HFFc6 (cell line): ENCODE data around the gene SPRN. TPM values are rescaled to one million over a fixed set of nuclear protein-coding genes. Genes with fewer than 3 reads are reported as not detected.
"Not testable (repeated sequence)": the region's sequence is repeated elsewhere in the genome, so short reads cannot be mapped to it uniquely, and the experiment has no call there.

ENCODE experiments used
- DNase-seq: peaks from one replicate; pipeline ENCODE4 v3.0.0-alpha.2; 2018
- H3K27ac Mint-ChIP-seq: 2 replicates; pipeline ENCODE4 v1.8.0; 2020; ENCODE audit warnings: mild to moderate bottlenecking, mixed read lengths
- H3K27me3 Mint-ChIP-seq: 2 replicates; pipeline ENCODE4 v1.8.0; 2021; ENCODE audit warnings: mild to moderate bottlenecking, moderate library complexity, mixed read lengths; ENCODE audit not compliant: insufficient read depth
- H3K36me3 Mint-ChIP-seq: 2 replicates; pipeline ENCODE4 v1.8.0; 2021; ENCODE audit warnings: low read depth, mixed read lengths
- H3K4me1 Mint-ChIP-seq: 2 replicates; pipeline ENCODE4 v1.8.0; 2020; ENCODE audit warnings: low read depth, mixed read lengths
- H3K4me3 Mint-ChIP-seq: 2 replicates; pipeline ENCODE4 v1.8.0; 2020; ENCODE audit warnings: mild to moderate bottlenecking, moderate library complexity, mixed read lengths
- H3K9me3 Mint-ChIP-seq: 2 replicates; pipeline ENCODE4 v1.8.0; 2020; ENCODE audit warnings: mild to moderate bottlenecking, mixed read lengths
- CTCF ChIP-seq: fragments of 200-600 bp; sonication (generic); IDR thresholded peaks from 2 replicates; pipeline ENCODE4 v1.5.0; 2021; ENCODE audit warnings: antibody characterized with exemption, mild to moderate bottlenecking
- total RNA-seq, 6 experiments: library from RNA; stranded (reverse); fragmentation: NEBNext Ultra II Directional; extraction: Animal tissue kit (Norgen Biotek cat#: 25700); gene quantifications; 2 replicates in 1 of 6; 3 replicates in 5 of 6; pipeline ENCODE4 v1.2.3, GENCODE V29; 2021

SPRN gene
- total RNA-seq, 6 experiments from 2014 or later: 0.31 to 2.9 (median 0.40) TPM

DNA sequence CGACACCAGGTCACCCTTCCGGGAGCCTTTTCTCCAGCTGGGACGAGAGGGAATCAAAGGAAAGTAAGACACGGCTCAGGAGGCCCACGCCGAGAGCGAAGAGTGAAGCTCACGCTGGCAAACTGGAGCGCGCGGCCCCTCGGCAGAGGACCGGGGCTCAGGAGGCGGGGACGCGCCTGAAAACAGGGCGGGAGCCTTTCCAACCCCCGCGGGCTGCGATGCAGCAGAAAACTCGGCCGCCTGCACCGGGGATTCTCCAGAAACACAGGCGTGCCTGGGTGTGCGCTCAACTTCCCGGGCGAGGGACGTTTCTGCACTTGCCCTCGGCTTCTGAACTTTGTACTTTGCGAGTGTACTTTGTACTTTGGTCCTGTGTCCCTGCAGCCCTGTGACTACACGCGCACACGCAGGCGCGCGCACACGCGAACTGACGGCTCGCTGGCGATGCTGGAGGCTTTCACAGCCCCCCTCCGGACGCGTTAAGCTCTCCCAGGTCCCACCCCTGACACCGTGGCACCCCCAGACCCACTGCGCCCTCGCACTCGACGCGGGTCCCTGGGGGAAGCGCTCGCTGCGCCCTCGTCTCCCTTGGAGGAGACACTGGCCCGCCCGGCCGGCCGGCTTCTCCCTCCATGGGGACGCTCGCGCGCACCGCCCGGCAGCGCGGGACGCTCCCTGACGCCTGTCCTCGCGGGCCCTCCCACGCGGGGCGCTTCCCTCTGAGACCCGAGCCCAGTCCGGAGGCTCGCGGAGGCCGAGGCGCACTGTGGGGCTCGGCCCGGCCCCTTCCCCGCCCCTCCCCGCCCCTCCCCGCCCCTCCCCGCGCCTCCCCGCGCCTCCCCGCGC, 46.0 kb downstream of the SPRN start:
- Mint-ChIP-seq H3K27ac (peak overlapping the region; percentile 42; the same call in 1 of the 2 replicates), H3K9me3 (no peaks in the 10 kb centered on the region), H3K4me3 (peak overlapping the region; percentile 83), H3K4me1 (peaks cover 6% of the 10 kb centered on the region), H3K36me3 (no peaks in the 10 kb centered on the region), H3K27me3 (no peaks in the 10 kb centered on the region)
- TF ChIP-seq CTCF: no peak
- DNase-seq: peak; percentile 7

- H3K27ac Mint-ChIP-seq: peak overlapping the region; percentile 42; the same call in 1 of the 2 replicates
- no peak for DNase-seq
- no peaks in the 10 kb centered on the region for H3K36me3 Mint-ChIP-seq
- TF ChIP-seq CTCF: no peak
- no peaks in the 10 kb centered on the region for H3K9me3 Mint-ChIP-seq
- peak overlapping the region; percentile 83 for H3K4me3 Mint-ChIP-seq
- H3K27me3 Mint-ChIP-seq: no peaks in the 10 kb centered on the region; the same call in 1 of the 2 replicates
- peaks cover 6% of the 10 kb centered on the region for H3K4me1 Mint-ChIP-seq
Measured at GRCh38 chr10:133377818-133378250, 46.6 kb downstream of the SPRN start.

DNA sequence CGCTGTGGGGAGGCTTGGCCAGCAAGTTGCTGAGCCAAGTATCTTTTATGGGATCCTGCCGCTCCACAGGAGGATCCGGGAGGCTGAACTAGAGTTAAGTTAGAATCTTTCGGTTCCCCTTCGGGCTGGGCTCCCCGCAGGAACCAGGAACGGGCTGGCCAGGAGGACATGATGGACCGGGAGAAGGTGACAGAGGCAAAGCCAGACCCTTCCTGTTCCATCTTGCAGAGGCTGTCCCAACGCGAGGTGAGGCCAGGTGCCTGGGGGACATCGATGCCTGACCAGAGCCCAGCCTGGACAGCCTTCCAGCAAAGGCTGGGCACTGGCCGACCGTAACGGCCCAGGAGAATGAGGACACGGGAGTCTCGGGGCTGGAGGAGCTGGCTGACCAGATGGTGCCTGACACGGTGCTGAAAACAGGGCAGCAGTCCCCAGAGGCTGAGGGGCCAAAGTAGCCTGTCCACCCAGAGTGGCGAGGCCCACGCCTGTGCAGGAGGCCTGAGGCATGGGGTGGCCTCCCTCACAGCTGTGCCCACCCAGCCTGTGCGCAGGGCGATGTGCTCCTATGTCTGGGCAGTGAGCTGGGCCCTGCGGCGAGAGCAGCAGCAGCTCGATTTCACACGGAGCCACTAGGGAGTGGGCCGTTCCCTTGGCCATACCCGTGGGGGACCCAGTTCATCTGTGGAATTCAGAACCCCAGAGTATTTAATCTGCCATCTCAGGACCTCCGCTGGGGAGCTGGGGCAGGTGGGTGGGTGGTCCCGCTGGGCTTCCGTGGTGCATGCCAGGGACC, 47.2 kb downstream of the SPRN start:
- Mint-ChIP-seq H3K36me3 (no peaks in the 10 kb centered on the region), H3K9me3 (no peaks in the 10 kb centered on the region), H3K4me3 (no peak overlapping the region), H3K27me3 (no peaks in the 10 kb centered on the region; the same call in 1 of the 2 replicates), H3K27ac (no peak overlapping the region), H3K4me1 (peaks cover 6% of the 10 kb centered on the region)
- TF ChIP-seq CTCF: no peak
- no peak for DNase-seq

- not testable (repeated sequence) for H3K9me3 Mint-ChIP-seq, H3K36me3 Mint-ChIP-seq, H3K27ac Mint-ChIP-seq, H3K4me1 Mint-ChIP-seq, DNase-seq, H3K27me3 Mint-ChIP-seq, H3K4me3 Mint-ChIP-seq
Measured at GRCh38 chr10:133376183-133376582, 48.2 kb downstream of the SPRN start.

DNA sequence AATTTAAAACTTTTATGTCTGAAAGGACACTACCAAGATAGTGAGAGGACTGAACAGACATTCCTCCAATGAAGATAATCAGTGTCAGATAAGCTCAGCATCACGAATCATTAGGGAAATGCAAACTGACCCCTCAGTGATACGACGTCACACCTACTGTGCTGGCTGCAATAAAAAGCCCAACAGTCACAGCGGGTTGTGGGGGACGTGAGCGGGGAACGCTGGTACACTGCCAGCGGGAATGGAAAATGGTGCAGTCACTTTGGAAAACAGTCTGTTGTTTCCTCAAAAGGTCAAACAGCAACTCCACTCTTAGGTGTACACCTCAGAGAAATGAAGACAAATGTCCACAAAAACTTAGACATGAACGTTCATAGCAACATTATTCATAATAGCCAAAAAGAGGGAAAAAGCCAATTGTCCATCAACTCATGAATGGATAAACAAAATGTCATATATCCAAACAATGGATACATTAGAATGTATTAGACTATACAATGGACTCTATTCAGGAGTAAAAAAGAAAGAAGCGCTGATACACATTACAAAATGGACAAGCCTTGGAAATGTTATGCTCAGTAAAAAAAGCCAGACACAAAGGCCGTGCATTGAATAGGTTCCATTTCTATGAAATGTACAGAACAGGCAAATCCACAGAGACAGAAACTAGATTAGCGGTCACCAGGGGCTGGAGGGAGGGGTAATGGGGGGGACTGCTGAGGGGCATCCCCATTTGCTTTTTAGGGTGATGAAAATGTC, 48.9 kb downstream of the SPRN start:
- 0 out of 2 replicates have a peak, but pooled peaks cover under 1% of the 10 kb centered on the region for H3K36me3 Mint-ChIP-seq
- H3K4me3 Mint-ChIP-seq: no peak overlapping the region
- no peak for TF ChIP-seq CTCF
- no peak for DNase-seq
- peaks cover 6% of the 10 kb centered on the region for H3K4me1 Mint-ChIP-seq
- H3K27me3 Mint-ChIP-seq: no peaks in the 10 kb centered on the region; the same call in 1 of the 2 replicates
- no peaks in the 10 kb centered on the region for H3K9me3 Mint-ChIP-seq
- no peak overlapping the region for H3K27ac Mint-ChIP-seq
